Measurements from ENCODE around the gene CYB5D1. TPM values are rescaled to one million over a fixed set of nuclear protein-coding genes. Genes with fewer than 3 reads are reported as not detected.
A peak's percentile ranks its signal among the peaks of the same experiment; 100 is the strongest.

The CYB5D1 gene
- total RNA-seq, 1 donor from 2014 or later: 16.6 TPM

- H3K9me3 Mint-ChIP-seq: no peaks in the 10 kb centered on the region
- H3K36me3 Mint-ChIP-seq: no peaks in the 10 kb centered on the region
- H3K4me1 Mint-ChIP-seq (ENCODE audit: unreplicated experiment): peaks cover 8% of the 10 kb centered on the region
- H3K27me3 Mint-ChIP-seq: peaks cover 41% of the 10 kb centered on the region
- no peak for DNase-seq (ENCODE audit: extremely low spot score, unreplicated experiment)
- TF ChIP-seq CTCF (conservative IDR thresholded peaks at IDR 0.05): no peak
- no peak overlapping the region for H3K27ac Mint-ChIP-seq
- no peak overlapping the region for H3K4me3 Mint-ChIP-seq
Measured at GRCh38 chr17:7831233-7831632, 26.6 kb upstream of the CYB5D1 start.

- Mint-ChIP-seq H3K4me1 (ENCODE audit: unreplicated experiment) (peaks cover 15% of the 10 kb centered on the region), H3K27me3 (peaks cover 32% of the 10 kb centered on the region), H3K36me3 (no peaks in the 10 kb centered on the region), H3K9me3 (no peaks in the 10 kb centered on the region), H3K27ac (no peak overlapping the region), H3K4me3 (no peak overlapping the region)
- no peak for DNase-seq (ENCODE audit: extremely low spot score, unreplicated experiment)
- no peak for TF ChIP-seq CTCF (conservative IDR thresholded peaks at IDR 0.05)
Measured at GRCh38 chr17:7832431-7832830, 25.4 kb upstream of the CYB5D1 start.

- no peak for DNase-seq (ENCODE audit: extremely low spot score, unreplicated experiment)
- Mint-ChIP-seq H3K27ac (peak overlapping the region; percentile 100), H3K4me1 (ENCODE audit: unreplicated experiment) (peaks cover 19% of the 10 kb centered on the region), H3K27me3 (peaks cover 27% of the 10 kb centered on the region), H3K4me3 (peak overlapping the region; percentile 93), H3K9me3 (no peaks in the 10 kb centered on the region), H3K36me3 (no peaks in the 10 kb centered on the region)
- TF ChIP-seq CTCF (conservative IDR thresholded peaks at IDR 0.05): no peak
Measured at GRCh38 chr17:7833011-7833794, 24.6 kb upstream of the CYB5D1 start.

GRCh38 chr17:7833795-7834541 lies 23.8 kb upstream of the CYB5D1 start, which contains the start of gene KDM6B:
Gene KDM6B (plus strand): TSS chr17:7834217. CDS start chr17:7845555, 11,338 bp downstream.
- Mint-ChIP-seq H3K27me3 (peaks cover 27% of the 10 kb centered on the region), H3K4me3 (peak within 1 kb of the TSS; percentile 100)

GRCh38 chr17:7834542-7834956 lies 23.3 kb upstream of the CYB5D1 start:
- Mint-ChIP-seq H3K4me1 (ENCODE audit: unreplicated experiment) (peaks cover 31% of the 10 kb centered on the region), H3K4me3 (peak overlapping the region; percentile 100), H3K9me3 (no peaks in the 10 kb centered on the region), H3K27me3 (peaks cover 22% of the 10 kb centered on the region), H3K27ac (peak overlapping the region; percentile 100), H3K36me3 (no peaks in the 10 kb centered on the region)
- DNase-seq (ENCODE audit: extremely low spot score, unreplicated experiment): no peak
- TF ChIP-seq CTCF (conservative IDR thresholded peaks at IDR 0.05): no peak

More at GRCh38 chr17:7833795-7834541, 23.8 kb upstream of the CYB5D1 start, which contains the start of gene KDM6B:
- H3K4me1 Mint-ChIP-seq (ENCODE audit: unreplicated experiment): peaks cover 25% of the 10 kb centered on the region
- H3K9me3 Mint-ChIP-seq: no peaks in the 10 kb centered on the region
- no peak for DNase-seq (ENCODE audit: extremely low spot score, unreplicated experiment)
- H3K27ac Mint-ChIP-seq: peak within 1 kb of the TSS; percentile 100
- no peaks in the 10 kb centered on the region for H3K36me3 Mint-ChIP-seq
- no peak for TF ChIP-seq CTCF (conservative IDR thresholded peaks at IDR 0.05)

All from type B pancreatic cell (in vitro differentiated cells).